ENCODE results near the gene KRTAP12-2.

The KRTAP12-2 gene

DNA sequence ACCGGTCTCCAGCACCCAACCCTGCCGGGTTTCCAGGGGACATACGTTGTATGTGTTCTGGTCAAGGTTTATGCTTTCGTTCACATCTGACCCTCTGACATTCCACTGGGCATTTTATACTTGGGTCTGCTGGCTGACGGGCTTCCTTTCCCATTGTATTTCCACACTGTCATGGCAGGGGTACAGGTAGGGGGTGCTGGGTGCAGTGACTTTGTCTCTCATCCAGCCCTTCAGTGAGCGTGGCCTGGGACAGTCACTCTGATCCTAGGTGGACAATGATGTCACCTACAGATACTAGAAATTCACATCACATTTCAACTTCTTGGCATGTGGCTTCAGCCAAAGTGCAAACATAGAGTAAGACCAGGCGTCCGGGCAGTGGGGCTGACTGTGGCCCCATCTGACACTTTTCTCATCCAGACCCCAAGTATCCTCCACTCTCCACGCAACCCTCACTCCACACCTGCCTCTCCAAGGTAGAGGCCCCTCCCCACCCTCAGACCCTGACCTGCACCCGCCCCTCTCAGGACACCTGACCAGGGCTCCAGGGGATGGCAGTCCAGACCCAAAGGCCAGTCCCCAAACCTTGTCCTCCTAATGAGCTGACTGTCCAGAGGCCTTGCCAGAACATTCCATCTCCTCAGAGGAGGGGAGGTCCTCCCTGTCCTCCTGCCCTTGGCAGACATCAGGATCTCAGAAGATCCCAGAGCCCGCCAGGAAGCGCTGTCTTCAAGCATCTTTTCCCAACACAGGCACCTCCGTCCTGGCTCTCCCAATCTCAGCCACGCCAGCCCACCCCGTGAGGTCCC, 30.3 kb downstream of the KRTAP12-2 start:
- H3K36me3 ChIP-seq (ENCODE audit: control insufficient read depth in 2 of 2, insufficient read depth in 1 of 2, low read length in 2 of 2): no peaks in the 10 kb centered on the region
- no peak overlapping the region for H3K27ac ChIP-seq (ENCODE audit: extremely low read depth, low read depth, low read length)
- no peaks in the 10 kb centered on the region for H3K4me1 ChIP-seq (ENCODE audit: control insufficient read depth, insufficient read depth, low read length)
- no peak overlapping the region for H3K4me3 ChIP-seq (ENCODE audit: low read depth, low read length)
- no peaks in the 10 kb centered on the region for H3K9me3 ChIP-seq (ENCODE audit: control insufficient read depth, insufficient read depth, low read depth, low read length)
- TF ChIP-seq ZNF140 (tag by site-specific recombination; IDR thresholded peaks at IDR 0.05) (no peak), TCF7L2 (IDR thresholded peaks at IDR 0.05; ENCODE audit: borderline replicate concordance, low read depth, low read length) (no peak), ZNF555 (tag by site-specific recombination; conservative IDR thresholded peaks at IDR 0.05) (no peak), ZNF529 (tag by site-specific recombination; IDR thresholded peaks at IDR 0.05; ENCODE audit: insufficient replicate concordance) (no peak), ZNF274 (IDR thresholded peaks at IDR 0.05; ENCODE audit: low read length) (no peak), ZNF274 (tag by site-specific recombination; IDR thresholded peaks at IDR 0.05; ENCODE audit: borderline replicate concordance) (no peak), ZFHX2 (tag by site-specific recombination; conservative IDR thresholded peaks at IDR 0.05) (no peak), ZFP37 (tag by site-specific recombination; IDR thresholded peaks at IDR 0.05) (no peak), ZNF585B (tag by site-specific recombination; IDR thresholded peaks at IDR 0.05) (no peak), SP2 (tag by site-specific recombination; IDR thresholded peaks at IDR 0.05) (no peak), KLF8 (tag by site-specific recombination; IDR thresholded peaks at IDR 0.05) (no peak), YY1 (tag by site-specific recombination; IDR thresholded peaks at IDR 0.05) (no peak), KLF9 (tag by site-specific recombination; IDR thresholded peaks at IDR 0.05; ENCODE audit: low read depth) (no peak)
- TF ChIP-seq, protein P1, sequence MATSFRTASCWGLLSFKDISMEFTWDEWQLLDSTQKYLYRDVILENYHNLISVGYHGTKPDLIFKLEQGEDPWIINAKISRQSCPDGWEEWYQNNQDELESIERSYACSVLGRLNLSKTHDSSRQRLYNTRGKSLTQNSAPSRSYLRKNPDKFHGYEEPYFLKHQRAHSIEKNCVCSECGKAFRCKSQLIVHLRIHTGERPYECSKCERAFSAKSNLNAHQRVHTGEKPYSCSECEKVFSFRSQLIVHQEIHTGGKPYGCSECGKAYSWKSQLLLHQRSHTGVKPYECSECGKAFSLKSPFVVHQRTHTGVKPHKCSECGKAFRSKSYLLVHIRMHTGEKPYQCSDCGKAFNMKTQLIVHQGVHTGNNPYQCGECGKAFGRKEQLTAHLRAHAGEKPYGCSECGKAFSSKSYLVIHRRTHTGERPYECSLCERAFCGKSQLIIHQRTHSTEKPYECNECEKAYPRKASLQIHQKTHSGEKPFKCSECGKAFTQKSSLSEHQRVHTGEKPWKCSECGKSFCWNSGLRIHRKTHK (tag by site-specific recombination; IDR thresholded peaks at IDR 0.05): no peak
- TF ChIP-seq, protein P2, sequence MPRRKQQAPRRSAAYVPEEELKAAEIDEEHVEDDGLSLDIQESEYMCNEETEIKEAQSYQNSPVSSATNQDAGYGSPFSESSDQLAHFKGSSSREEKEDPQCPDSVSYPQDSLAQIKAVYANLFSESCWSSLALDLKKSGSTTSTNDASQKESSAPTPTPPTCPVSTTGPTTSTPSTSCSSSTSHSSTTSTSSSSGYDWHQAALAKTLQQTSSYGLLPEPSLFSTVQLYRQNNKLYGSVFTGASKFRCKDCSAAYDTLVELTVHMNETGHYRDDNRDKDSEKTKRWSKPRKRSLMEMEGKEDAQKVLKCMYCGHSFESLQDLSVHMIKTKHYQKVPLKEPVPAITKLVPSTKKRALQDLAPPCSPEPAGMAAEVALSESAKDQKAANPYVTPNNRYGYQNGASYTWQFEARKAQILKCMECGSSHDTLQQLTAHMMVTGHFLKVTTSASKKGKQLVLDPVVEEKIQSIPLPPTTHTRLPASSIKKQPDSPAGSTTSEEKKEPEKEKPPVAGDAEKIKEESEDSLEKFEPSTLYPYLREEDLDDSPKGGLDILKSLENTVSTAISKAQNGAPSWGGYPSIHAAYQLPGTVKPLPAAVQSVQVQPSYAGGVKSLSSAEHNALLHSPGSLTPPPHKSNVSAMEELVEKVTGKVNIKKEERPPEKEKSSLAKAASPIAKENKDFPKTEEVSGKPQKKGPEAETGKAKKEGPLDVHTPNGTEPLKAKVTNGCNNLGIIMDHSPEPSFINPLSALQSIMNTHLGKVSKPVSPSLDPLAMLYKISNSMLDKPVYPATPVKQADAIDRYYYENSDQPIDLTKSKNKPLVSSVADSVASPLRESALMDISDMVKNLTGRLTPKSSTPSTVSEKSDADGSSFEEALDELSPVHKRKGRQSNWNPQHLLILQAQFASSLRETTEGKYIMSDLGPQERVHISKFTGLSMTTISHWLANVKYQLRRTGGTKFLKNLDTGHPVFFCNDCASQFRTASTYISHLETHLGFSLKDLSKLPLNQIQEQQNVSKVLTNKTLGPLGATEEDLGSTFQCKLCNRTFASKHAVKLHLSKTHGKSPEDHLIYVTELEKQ (tag by site-specific recombination; IDR thresholded peaks at IDR 0.05; ENCODE audit: borderline replicate concordance): no peak
- TF ChIP-seq, protein P3, sequence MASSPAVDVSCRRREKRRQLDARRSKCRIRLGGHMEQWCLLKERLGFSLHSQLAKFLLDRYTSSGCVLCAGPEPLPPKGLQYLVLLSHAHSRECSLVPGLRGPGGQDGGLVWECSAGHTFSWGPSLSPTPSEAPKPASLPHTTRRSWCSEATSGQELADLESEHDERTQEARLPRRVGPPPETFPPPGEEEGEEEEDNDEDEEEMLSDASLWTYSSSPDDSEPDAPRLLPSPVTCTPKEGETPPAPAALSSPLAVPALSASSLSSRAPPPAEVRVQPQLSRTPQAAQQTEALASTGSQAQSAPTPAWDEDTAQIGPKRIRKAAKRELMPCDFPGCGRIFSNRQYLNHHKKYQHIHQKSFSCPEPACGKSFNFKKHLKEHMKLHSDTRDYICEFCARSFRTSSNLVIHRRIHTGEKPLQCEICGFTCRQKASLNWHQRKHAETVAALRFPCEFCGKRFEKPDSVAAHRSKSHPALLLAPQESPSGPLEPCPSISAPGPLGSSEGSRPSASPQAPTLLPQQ (tag by site-specific recombination; IDR thresholded peaks at IDR 0.05): no peak
- TF ChIP-seq, protein P4, sequence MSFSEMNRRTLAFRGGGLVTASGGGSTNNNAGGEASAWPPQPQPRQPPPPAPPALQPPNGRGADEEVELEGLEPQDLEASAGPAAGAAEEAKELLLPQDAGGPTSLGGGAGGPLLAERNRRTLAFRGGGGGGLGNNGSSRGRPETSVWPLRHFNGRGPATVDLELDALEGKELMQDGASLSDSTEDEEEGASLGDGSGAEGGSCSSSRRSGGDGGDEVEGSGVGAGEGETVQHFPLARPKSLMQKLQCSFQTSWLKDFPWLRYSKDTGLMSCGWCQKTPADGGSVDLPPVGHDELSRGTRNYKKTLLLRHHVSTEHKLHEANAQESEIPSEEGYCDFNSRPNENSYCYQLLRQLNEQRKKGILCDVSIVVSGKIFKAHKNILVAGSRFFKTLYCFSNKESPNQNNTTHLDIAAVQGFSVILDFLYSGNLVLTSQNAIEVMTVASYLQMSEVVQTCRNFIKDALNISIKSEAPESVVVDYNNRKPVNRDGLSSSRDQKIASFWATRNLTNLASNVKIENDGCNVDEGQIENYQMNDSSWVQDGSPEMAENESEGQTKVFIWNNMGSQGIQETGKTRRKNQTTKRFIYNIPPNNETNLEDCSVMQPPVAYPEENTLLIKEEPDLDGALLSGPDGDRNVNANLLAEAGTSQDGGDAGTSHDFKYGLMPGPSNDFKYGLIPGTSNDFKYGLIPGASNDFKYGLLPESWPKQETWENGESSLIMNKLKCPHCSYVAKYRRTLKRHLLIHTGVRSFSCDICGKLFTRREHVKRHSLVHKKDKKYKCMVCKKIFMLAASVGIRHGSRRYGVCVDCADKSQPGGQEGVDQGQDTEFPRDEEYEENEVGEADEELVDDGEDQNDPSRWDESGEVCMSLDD (tag by site-specific recombination; IDR thresholded peaks at IDR 0.05): no peak
- ChIA-PET CTCF (interaction anchor here (0.6 kb wide), 1 partner anchor 1795 kb away, joined by 3 read pairs; no protein-coding TSS in a partner anchor), POLR2A (no interaction called here)
